HG03135 (cell line): Measurements from ENCODE around the gene PPP2R2B.

ENCODE experiments used
- ATAC-seq: cut with Tn5 transposase; IDR thresholded peaks from one replicate; pipeline ENCODE4 v1.9.1; 2021; ENCODE audit warnings: mild to moderate bottlenecking, moderate library complexity; ENCODE audit not compliant: unreplicated experiment

PPP2R2B gene

GRCh38 chr5:146828385-146828784, 50.2 kb downstream of the PPP2R2B start:
- ATAC-seq, result no peak

GRCh38 chr5:146827901-146828300, 50.7 kb downstream of the PPP2R2B start:
- no peak for ATAC-seq

- no peak for ATAC-seq
These were observed 53.5 kb downstream of the PPP2R2B start for GRCh38 chr5:146825033-146825432.

GRCh38 chr5:146821732-146822131, 56.8 kb downstream of the PPP2R2B start:
- ATAC-seq, result no peak

GRCh38 chr5:146820987-146821386, 57.6 kb downstream of the PPP2R2B start:
- ATAC-seq, result no peak

- no peak for ATAC-seq
These were observed 59.7 kb downstream of the PPP2R2B start for GRCh38 chr5:146818822-146819221.

- ATAC-seq, result no peak
These were observed 60.6 kb downstream of the PPP2R2B start for GRCh38 chr5:146817973-146818372.

- ATAC-seq, result no peak
These were observed 61.7 kb downstream of the PPP2R2B start for GRCh38 chr5:146816775-146817387.

- ATAC-seq, result no peak
These were observed 63.1 kb downstream of the PPP2R2B start for GRCh38 chr5:146815411-146815810.

- ATAC-seq, result peak; percentile 70
These were observed 65.0 kb downstream of the PPP2R2B start for GRCh38 chr5:146813346-146814157.

GRCh38 chr5:146805081-146805480, 73.5 kb downstream of the PPP2R2B start:
- no peak for ATAC-seq

GRCh38 chr5:146802945-146803522, 75.5 kb downstream of the PPP2R2B start:
- no peak for ATAC-seq

- no peak for ATAC-seq
These were observed 78.9 kb downstream of the PPP2R2B start for GRCh38 chr5:146799671-146800070.

- ATAC-seq, result no peak
These were observed 79.3 kb downstream of the PPP2R2B start for GRCh38 chr5:146799231-146799630.

GRCh38 chr5:146797658-146798057, 80.9 kb downstream of the PPP2R2B start:
- no peak for ATAC-seq

GRCh38 chr5:146796911-146797310, 81.6 kb downstream of the PPP2R2B start:
- ATAC-seq, result no peak

- no peak for ATAC-seq
These were observed 82.4 kb downstream of the PPP2R2B start for GRCh38 chr5:146796144-146796543.

GRCh38 chr5:146794326-146795029, 84.1 kb downstream of the PPP2R2B start:
- no peak for ATAC-seq

GRCh38 chr5:146793709-146794108, 84.8 kb downstream of the PPP2R2B start:
- ATAC-seq, result no peak

- no peak for ATAC-seq
These were observed 87.1 kb downstream of the PPP2R2B start for GRCh38 chr5:146791471-146791870.
